RKO (cell line): ENCODE results near the gene TJP1.
"Not testable (repeated sequence)": the region's sequence is repeated elsewhere in the genome, so short reads cannot be mapped to it uniquely, and the experiment has no call there.

ENCODE experiments used
- DNase-seq: peaks from one replicate; pipeline ENCODE4 v3.0.0-alpha.2; 2016; ENCODE audit warnings: low spot score

TJP1 gene

DNA sequence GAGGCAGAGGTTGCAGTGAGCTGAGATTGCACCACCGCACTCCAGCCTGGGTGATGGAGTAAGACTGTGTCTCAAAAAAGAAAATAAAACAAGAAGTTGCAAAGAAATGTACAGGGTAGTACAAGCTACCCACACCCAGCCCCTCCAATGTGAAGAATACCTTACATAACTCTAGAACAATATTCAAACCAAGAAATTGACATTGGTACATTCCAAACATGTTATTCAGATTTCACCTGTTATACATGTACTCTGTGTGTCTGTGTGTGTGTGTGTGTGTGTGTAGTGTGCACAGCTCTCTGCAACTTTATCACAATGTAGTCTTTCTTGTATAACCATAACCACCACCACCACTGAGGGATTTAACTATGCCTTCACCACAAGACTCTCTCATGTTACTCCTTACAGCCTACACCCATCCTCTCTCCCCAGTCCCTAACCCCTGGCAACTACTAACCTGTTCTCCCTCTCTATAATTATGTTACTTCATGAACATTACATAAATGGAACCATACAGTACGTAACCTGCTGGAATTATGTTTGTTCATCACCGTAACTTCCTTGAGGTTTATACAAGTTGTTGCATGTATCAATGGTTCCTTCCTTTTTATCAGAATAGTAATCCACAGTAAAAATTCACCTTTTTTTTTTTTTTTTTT, 16.2 kb upstream of the TJP1 start:
- DNase-seq = no peak

DNA sequence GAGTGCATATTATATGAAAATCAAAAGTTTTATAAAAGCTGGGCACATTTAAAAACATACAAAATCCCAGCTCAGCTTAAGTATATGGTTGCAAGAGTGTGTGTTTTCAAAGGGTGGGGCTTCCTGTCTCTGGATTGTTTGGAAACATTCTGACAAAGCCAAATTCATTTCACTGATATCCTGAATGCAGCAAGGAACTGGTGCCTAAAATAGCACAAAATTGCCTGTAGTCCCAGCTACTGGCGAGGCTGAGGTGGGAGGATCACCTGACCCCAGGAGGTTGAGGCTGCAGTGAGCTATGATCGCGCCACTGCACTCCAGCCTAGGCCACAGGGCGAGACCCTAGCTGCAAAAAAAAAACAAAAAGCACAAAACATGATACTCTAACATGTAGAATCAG, 13.0 kb upstream of the TJP1 start:
- DNase-seq = no peak

GRCh38 chr15:29832709-29833108, 10.4 kb upstream of the TJP1 start:
- DNase-seq = no peak

GRCh38 chr15:29826908-29827820, 4.9 kb upstream of the TJP1 start:
- DNase-seq = no peak

DNA sequence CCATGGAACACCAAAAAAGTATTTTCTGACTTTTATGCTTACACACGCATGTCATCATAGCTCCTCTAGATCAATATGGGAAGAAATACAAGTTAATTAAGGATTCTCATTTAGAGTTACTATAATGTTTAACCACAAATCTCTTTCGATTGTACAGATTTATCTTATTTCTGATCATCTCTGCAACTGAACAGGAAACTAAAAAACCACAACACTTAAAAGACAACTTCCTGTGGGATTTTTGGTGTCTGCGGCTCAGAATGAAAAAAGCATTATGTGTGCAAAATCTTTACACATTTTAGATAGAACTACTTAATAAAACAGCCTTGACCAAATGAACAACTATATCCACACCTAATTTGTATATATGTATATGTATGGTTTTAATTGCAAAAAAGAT, 3.0 kb upstream of the TJP1 start:
- DNase-seq = no peak

DNA sequence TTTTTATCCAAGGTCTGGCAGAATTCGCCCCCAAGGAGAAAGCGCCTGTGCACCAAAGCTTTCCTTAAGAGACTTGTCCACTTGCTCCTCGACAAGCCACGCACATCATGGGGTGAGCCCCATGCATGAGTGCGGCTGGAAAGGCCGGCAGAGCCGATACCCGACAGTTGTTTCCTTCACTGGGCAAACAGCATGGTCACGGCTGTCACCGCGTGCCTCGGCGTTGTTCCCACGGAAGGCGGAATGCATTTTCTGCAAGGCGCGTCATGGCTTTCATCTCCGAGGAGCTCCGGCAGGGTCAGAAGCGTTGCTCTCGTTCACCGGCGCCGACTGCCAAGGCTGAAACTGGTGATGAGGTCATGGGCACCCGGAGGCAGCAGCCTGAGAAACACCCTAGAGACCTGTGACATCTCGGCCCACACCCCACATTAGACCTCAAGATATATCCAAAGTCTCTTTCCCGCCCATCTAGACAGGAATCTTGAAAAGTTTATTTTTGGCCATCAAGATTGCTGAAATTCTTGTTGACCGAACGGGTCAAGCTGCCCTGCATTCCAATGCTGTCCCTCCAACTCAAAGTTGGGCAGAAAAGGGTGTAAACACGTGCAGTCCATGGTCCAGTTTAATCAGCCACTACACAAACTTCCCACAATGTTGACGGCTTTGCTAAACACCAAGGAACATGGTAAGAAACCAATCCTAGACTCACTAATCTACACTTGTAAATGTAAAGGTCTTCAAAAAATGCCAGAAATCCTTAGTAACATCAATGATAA, 604 bp upstream of the TJP1 start:
- DNase-seq = peak; percentile 84

GRCh38 chr15:29821416-29822099, 710 bp downstream of the TJP1 start:
- peak; percentile 90 for DNase-seq

DNA sequence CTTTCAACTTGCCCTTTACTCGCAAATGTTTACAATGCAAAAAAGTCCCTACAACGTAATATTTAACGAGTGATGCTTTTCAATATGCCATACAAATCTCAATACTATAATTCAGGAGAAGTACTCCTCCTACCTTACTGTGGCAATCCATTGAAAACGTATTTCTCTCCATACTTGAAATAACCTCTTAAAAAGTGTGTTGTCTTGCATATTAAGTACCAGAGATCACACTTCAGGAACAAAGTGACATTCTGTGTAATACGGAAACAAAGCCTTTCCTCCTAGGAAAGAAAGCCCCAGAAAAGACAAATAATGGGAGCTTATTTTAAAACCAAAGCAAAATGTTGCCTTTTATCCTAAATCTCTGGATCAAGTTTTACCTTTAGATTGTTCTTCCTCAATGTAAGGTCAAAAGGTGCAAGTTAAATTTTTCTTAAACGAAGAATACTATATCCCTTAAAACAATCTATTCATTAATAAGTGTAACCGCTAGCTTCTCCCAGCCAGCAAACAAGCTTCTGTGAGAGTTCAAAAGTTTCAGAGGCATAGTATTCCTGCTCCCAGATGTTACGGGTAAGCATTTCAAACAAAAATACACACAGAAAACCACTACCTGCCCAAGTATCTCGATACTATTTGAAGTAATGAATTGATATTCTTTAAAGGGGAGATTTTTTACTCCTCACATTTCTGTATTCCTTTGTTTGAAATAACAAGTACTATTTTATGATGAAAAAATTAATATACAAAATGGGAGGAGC, 1.7 kb downstream of the TJP1 start:
- DNase-seq = peak; percentile 32

DNA sequence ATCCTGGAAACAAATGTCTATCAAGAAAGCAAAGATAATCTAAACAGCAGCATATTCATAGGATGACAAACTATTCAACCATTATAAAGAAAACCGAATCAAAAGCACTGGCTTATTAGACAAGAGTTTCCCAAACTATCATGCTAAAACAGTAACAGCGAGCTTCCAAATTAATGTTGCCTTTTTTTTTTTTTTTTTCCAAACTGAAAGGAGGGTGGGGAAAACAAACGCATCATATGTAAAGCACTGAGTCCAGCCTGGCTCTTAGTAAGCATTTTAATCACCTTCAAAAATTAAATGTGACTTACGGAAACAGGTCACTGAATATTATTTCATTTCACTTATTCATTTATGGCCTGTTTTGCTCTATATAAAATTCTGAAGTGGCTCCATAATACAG, 2.3 kb downstream of the TJP1 start:
- DNase-seq = peak; percentile 31

- DNase-seq = no peak
Observed at GRCh38 chr15:29818141-29818540, 4.1 kb downstream of the TJP1 start.

DNA sequence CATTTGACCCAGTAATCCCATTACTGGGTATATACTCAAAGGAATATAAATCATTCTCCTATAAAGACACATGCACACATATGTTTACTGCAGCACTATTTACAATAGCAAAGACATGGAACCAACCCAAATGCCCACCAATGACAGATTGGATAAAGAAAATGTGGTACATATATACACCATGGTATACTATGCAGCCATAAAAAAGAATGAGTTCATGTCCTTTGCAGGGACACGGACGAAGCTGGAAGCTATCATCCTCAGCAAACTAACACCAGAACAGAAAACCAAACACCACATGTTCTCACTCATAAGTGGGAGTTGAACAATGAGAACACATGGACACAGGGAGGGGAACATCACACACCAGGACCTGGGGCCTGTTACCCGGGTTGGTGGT, 4.8 kb downstream of the TJP1 start:
- not testable (repeated sequence) for DNase-seq

DNA sequence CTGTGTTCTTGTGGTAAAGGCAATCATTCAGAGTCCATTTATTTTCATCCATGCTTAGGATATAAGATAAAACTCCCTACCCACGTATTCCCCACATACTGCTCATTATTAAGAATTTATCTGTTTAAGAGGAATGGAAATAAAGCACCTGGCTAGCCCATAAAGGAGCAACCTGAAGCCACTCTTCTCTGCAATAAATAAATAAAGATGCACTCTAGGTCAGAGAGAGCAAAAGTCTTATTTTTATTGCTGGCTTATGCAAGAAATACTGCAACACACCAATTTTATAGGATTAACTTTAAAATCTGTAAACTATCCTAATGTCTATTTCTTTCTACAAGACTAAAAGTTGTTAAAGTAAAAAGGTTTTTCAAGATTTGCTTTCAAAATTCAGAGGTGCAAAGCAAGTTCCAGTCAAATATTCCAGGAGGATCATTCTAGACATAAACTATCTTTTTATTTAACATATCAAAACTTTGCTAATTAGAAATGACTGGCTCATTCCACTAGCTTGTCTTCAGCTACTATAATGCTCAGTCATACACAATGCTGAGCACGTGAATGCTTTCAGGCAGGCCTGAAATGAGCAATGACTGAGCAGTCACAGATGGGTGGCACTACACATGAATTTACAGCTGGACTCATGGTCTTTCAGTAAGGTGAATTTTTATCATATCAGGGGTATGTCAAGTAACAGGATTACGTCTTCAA, 7.1 kb downstream of the TJP1 start:
- DNase-seq = peak; percentile 74

DNA sequence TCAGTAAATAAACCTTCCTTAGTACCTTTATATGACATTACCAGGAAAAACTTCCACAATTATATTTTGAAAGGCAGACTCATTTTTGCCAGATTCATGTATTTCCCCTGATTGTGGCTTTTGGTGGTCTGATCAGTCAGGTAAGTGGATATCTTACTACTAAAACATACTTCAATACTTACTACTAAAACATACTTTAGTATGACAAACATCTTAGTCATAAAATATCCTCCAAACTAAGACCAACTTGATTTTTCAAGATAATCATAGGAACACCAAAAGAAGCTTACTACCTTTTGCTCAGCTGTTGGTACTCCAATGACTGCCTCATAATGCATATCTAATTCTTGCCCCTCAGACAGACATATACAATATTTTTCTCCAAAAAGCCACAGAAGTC, 9.3 kb downstream of the TJP1 start:
- no peak for DNase-seq

GRCh38 chr15:29812384-29812694, 9.9 kb downstream of the TJP1 start:
- no peak for DNase-seq

DNA sequence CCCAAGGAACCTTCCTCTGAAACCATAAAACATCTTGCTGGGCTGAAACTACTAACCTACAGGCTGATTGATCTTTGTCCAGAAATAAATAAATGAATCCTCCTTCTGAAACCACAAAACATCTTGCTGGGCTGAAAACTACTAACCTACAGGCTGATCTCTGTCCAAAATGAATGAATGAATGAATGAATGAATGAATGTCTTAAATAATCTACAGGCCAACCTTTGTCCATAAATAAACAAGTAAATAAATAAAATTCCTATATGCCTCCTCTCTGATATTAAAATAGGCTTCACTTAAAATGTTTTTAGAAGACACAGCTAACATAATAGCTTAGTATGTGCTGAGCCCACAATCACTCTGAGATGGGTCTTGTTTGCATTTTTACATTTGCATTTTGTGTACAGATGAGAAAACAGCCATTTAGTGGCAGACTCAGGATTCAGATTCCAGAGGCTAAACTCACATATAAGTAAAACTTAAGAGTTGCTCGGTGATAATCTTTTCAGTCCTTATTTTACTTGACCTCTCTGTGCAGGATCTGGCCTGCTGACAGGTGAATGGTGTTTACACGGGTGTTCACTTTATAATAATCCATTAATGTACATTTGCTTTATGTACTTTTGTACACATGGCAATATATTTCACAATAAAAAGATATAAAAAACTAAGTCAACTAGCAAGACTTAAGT, 10.4 kb downstream of the TJP1 start:
- DNase-seq = no peak

DNA sequence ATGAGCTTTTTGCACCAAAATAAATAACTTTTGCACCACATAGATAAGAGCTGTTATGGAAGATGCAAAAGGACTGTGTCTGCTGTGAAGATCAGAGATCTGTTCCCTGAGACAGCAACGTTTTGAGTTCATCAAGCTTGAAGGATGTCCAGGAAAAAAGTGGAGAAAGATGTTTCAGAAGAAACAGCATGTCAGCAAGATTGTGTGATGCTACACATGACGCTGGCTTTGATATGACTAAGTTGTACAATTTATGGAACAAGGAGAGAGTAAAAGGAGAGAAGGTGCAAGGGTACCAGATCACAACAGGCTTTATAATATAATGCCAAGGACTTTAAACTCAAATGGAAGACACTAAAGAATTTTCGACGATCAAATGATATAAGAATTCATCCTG, 16.6 kb downstream of the TJP1 start:
- no peak for DNase-seq

DNA sequence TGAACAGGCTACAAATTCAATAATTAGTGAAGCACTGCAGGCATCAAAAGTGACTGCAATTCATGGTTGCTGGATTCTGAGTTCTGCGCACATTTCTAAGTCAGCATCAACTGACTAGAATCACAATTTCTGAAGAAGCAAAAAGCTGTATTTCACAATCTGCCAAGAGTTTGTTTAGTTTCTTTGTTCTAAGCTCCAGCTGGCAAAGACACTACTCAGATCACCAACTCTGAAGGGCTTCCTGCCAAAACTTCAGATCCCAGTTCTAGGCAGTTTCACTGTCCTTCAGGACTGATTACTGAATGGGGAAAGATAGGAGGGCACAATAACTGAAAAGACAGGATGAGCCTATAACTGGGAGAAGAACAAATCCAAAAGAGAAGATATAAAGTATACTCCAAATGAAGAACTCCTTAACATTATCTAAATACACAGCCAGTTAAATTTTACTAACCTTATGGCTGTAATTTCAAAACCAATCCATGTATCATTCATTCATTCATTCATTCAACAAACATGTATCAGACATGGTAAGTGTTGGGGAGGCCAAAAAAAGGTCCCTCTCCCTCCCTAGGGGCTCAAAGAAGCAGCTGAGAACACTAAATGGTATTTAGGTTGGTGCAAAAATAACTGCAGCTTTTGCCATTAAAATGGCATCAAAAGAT, 17.1 kb downstream of the TJP1 start:
- no peak for DNase-seq

- DNase-seq = no peak
Observed at GRCh38 chr15:29802411-29802810, 19.9 kb downstream of the TJP1 start.

DNA sequence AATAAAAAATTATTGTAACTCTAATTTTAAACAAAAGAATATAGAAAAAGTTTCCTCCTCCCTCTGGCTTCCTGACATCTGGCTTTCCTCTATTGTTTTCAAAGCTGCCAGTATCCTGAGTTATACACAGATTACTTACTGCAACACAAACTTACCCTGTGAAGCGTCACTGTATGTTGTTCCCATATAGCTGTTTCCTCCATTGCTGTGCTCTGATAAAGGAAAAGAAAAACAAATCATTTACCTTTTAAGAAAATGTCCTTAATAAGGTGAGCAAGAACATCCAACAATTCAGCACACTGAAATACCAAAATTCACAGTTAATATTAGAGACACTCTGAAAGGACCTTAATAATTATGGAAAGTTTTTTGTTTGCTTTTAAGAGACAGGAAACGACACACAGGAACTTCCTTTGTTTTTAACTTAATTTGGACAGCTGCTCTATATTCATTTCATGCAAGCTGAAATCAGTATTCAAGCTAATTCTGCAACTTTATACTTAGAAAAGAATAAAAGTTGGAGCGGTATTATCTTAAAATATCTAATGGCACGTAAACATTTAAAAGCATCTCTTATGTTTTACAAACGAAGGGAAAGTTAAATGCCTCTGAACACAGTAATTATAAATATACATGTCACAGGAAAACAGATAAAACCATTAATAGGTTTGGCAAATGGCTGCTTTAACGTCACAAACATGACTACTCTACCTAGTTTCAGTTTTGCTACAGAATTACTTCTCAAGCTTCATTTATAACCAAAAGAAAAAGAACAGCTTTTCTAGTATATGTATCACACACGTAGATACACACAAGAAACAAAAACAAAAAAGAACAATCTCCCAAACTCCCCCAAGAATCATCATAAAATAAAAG, 21.5 kb downstream of the TJP1 start:
- DNase-seq = no peak
